Measurements from ENCODE around the gene STUM. TPM values are rescaled to one million over a fixed set of nuclear protein-coding genes. Genes with fewer than 3 reads are reported as not detected.
"Not testable (repeated sequence)": the region's sequence is repeated elsewhere in the genome, so short reads cannot be mapped to it uniquely, and the experiment has no call there.

STUM gene
- total RNA-seq, 4 donors from 2014 or later, result 1.4 to 4.1 (median 3.3) TPM

DNA sequence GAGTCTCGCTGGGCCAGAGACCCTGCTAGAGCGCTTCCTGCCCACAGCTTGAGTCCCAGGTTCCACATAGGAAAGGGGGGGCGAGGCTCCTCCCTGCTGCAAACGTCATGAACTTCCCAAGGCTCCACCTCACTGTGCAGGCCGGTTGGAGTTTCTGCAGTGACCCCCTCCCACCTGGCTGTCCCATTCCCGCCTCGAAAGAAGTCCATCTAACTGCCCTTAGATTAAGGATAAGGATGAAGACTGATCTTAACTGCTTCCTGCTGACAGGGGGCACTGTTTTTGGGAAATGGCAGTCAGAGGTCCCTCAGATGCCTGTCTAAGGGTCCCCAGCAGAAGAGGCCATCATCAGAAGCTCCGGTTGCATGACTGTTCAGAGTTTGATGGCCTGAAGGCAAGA lies 62.7 kb downstream of the STUM start:
- Histone ChIP-seq H3K27me3 (no peaks in the 10 kb centered on the region), H3K9me3 (no peaks in the 10 kb centered on the region), H3K4me3 (no peak overlapping the region), H3K36me3 (no peaks in the 10 kb centered on the region), H3K27ac (no peak overlapping the region), H3K4me1 (no peaks in the 10 kb centered on the region)
- intact Hi-C loops (cut with DNase I; ENCODE audit: low total_unique reads), result no loop called here
- no peak for TF ChIP-seq EP300 (IDR thresholded peaks at IDR 0.05; ENCODE audit: low read depth)
- no peak for TF ChIP-seq POLR2AphosphoS5 (IDR thresholded peaks at IDR 0.05)
- TF ChIP-seq, protein P1, sequence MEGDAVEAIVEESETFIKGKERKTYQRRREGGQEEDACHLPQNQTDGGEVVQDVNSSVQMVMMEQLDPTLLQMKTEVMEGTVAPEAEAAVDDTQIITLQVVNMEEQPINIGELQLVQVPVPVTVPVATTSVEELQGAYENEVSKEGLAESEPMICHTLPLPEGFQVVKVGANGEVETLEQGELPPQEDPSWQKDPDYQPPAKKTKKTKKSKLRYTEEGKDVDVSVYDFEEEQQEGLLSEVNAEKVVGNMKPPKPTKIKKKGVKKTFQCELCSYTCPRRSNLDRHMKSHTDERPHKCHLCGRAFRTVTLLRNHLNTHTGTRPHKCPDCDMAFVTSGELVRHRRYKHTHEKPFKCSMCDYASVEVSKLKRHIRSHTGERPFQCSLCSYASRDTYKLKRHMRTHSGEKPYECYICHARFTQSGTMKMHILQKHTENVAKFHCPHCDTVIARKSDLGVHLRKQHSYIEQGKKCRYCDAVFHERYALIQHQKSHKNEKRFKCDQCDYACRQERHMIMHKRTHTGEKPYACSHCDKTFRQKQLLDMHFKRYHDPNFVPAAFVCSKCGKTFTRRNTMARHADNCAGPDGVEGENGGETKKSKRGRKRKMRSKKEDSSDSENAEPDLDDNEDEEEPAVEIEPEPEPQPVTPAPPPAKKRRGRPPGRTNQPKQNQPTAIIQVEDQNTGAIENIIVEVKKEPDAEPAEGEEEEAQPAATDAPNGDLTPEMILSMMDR (IDR thresholded peaks at IDR 0.05), result no peak
- TF ChIP-seq POLR2A (IDR thresholded peaks at IDR 0.05), result no peak
- in situ Hi-C loops (cut with MboI; ENCODE audit: low pct_ligation_motif_present in 1 of 4, low pct_unique_long_range_greater_than_20kb in 1 of 4, low sequenced_read_pairs in 3 of 4), result loop anchor here in 2 of 4 donors (25.0 kb wide), 1 partner anchor 199 kb away; the partner anchor contains the start of gene PARP1 (in 2 of the 2)
- 42 to 52% methylated on average over 4 to 8 of the region's 8 CpGs for WGBS, 2 donors (ENCODE audit: low coverage in 1 of 2)
- DNase-seq, result no peak

- in situ Hi-C loops (cut with MboI; ENCODE audit: low pct_ligation_motif_present in 1 of 4, low pct_unique_long_range_greater_than_20kb in 1 of 4, low sequenced_read_pairs in 3 of 4), result loop anchor here in 2 of 4 donors (25.0 kb wide), 1 partner anchor 200 kb away; the partner anchor contains the start of gene PARP1 (in 2 of the 2)
- H3K36me3 ChIP-seq; H3K4me3 ChIP-seq; H3K4me1 ChIP-seq; H3K9me3 ChIP-seq; DNase-seq; intact Hi-C loops (cut with DNase I; ENCODE audit: low total_unique reads); H3K27me3 ChIP-seq; H3K27ac ChIP-seq: not testable (repeated sequence)
- WGBS, 2 donors (ENCODE audit: low coverage in 1 of 2), result 77% methylated on average over 6 of the region's 6 CpGs; no CpG with 5 or more reads in 1 of the 2 donors
Measured at GRCh38 chr1:226611980-226612379, 63.4 kb downstream of the STUM start.

GRCh38 chr1:226615876-226616275 lies 67.3 kb downstream of the STUM start:
- in situ Hi-C loops (cut with MboI; ENCODE audit: low pct_ligation_motif_present in 1 of 4, low pct_unique_long_range_greater_than_20kb in 1 of 4, low sequenced_read_pairs in 3 of 4) (loop anchor here in 2 of 4 donors (25.0 kb wide), 1 partner anchor 204 kb away; the partner anchor contains the start of gene PARP1 (in 2 of the 2)), intact Hi-C loops (cut with DNase I; ENCODE audit: low total_unique reads) (no loop called here)
- 87 to 98% methylated on average over 6 to 9 of the region's 9 CpGs for WGBS, 2 donors (ENCODE audit: low coverage in 1 of 2)
- H3K4me1 ChIP-seq, result no peaks in the 10 kb centered on the region
- no peaks in the 10 kb centered on the region for H3K9me3 ChIP-seq
- no peaks in the 10 kb centered on the region for H3K36me3 ChIP-seq
- H3K27ac ChIP-seq, result no peak overlapping the region
- no peak overlapping the region for H3K4me3 ChIP-seq
- no peak for TF ChIP-seq POLR2AphosphoS5 (IDR thresholded peaks at IDR 0.05)
- TF ChIP-seq, protein P1 (IDR thresholded peaks at IDR 0.05), result no peak
- TF ChIP-seq POLR2A (IDR thresholded peaks at IDR 0.05), result no peak
- TF ChIP-seq EP300 (IDR thresholded peaks at IDR 0.05; ENCODE audit: low read depth), result no peak
- no peaks in the 10 kb centered on the region for H3K27me3 ChIP-seq
- no peak for DNase-seq

- in situ Hi-C loops (cut with MboI; ENCODE audit: low pct_ligation_motif_present in 1 of 4, low pct_unique_long_range_greater_than_20kb in 1 of 4, low sequenced_read_pairs in 3 of 4), result loop anchor here in 2 of 4 donors (25.0 kb wide), 1 partner anchor 204 kb away; the partner anchor contains the start of gene PARP1 (in 2 of the 2)
- H3K9me3 ChIP-seq, result no peaks in the 10 kb centered on the region
- H3K27me3 ChIP-seq, result no peaks in the 10 kb centered on the region
- WGBS, 2 donors (ENCODE audit: low coverage in 1 of 2), result 76% methylated on average over 1 of the region's 1 CpG; no CpG with 5 or more reads in 1 of the 2 donors
- H3K4me1 ChIP-seq, result no peaks in the 10 kb centered on the region
- H3K4me3 ChIP-seq, result no peak overlapping the region
- no peaks in the 10 kb centered on the region for H3K36me3 ChIP-seq
- no peak for TF ChIP-seq POLR2A (IDR thresholded peaks at IDR 0.05)
- TF ChIP-seq, protein P1 (IDR thresholded peaks at IDR 0.05), result no peak
- no peak for TF ChIP-seq POLR2AphosphoS5 (IDR thresholded peaks at IDR 0.05)
- no peak for TF ChIP-seq EP300 (IDR thresholded peaks at IDR 0.05; ENCODE audit: low read depth)
- H3K27ac ChIP-seq, result no peak overlapping the region
- intact Hi-C loops (cut with DNase I; ENCODE audit: low total_unique reads), result no loop called here
- DNase-seq, result no peak
Measured at GRCh38 chr1:226616636-226617035, 68.1 kb downstream of the STUM start.

DNA sequence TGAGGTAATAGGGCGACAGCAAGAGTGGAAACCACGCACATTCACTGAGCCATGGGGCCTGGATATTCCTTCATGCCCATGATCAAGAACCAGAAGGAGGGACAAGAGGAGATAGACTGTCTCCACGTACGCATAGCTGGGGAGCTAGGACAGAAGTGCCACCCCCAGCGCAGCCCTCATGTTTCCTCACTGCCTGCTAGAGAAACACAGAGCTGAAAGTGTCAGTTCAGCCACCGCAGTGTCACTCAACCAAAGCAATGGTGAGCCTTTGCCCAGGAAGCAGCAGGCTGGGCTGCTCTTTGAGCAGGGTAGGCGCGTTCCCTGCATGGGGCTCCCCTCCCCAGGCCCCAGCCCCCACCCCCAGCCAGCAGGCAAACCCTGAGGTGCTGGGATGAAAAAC lies 68.5 kb downstream of the STUM start:
- intact Hi-C loops (cut with DNase I; ENCODE audit: low total_unique reads), result no loop called here
- no peak overlapping the region for H3K4me3 ChIP-seq
- no peak for TF ChIP-seq EP300 (IDR thresholded peaks at IDR 0.05; ENCODE audit: low read depth)
- no peak for TF ChIP-seq POLR2A (IDR thresholded peaks at IDR 0.05)
- H3K27me3 ChIP-seq, result no peaks in the 10 kb centered on the region
- DNase-seq, result no peak
- H3K9me3 ChIP-seq, result no peaks in the 10 kb centered on the region
- 79% methylated on average over 8 of the region's 8 CpGs; no CpG with 5 or more reads in 1 of the 2 donors for WGBS, 2 donors (ENCODE audit: low coverage in 1 of 2)
- H3K36me3 ChIP-seq, result no peaks in the 10 kb centered on the region
- no peaks in the 10 kb centered on the region for H3K4me1 ChIP-seq
- H3K27ac ChIP-seq, result no peak overlapping the region
- in situ Hi-C loops (cut with MboI; ENCODE audit: low pct_ligation_motif_present in 1 of 4, low pct_unique_long_range_greater_than_20kb in 1 of 4, low sequenced_read_pairs in 3 of 4), result loop anchor here in 2 of 4 donors (25.0 kb wide), 1 partner anchor 205 kb away; the partner anchor contains the start of gene PARP1 (in 2 of the 2)

- H3K4me3 ChIP-seq; H3K36me3 ChIP-seq; DNase-seq; H3K9me3 ChIP-seq; H3K27ac ChIP-seq; intact Hi-C loops (cut with DNase I; ENCODE audit: low total_unique reads); H3K4me1 ChIP-seq; H3K27me3 ChIP-seq: not testable (repeated sequence)
- 78 to 86% methylated on average over 1 of the region's 1 CpG for WGBS, 2 donors (ENCODE audit: low coverage in 1 of 2)
- in situ Hi-C loops (cut with MboI; ENCODE audit: low pct_ligation_motif_present in 1 of 4, low pct_unique_long_range_greater_than_20kb in 1 of 4, low sequenced_read_pairs in 3 of 4), result loop anchor here in 2 of 4 donors (25.0 kb wide), 1 partner anchor 205 kb away; the partner anchor contains the start of gene PARP1 (in 2 of the 2)
Measured at GRCh38 chr1:226617719-226618118, 69.2 kb downstream of the STUM start.

Data from transverse colon (tissue), 4 donors.